K562 (cell line): Measurements from ENCODE around the gene CBFA2T3. TPM values are rescaled to one million over a fixed set of nuclear protein-coding genes. Genes with fewer than 3 reads are reported as not detected.

Experiments used
- COPS2 ChIP-seq: fragments of 450-650 bp; conservative IDR thresholded peaks from 2 replicates; pipeline ENCODE4 v1.6.1; 2016; ENCODE audit warnings: mild to moderate bottlenecking, moderate library complexity
- ESRRA ChIP-seq: fragments of 450-650 bp; IDR thresholded peaks from 2 replicates; pipeline ENCODE4 v1.6.1; 2014; ENCODE audit warnings: low read depth, mild to moderate bottlenecking, moderate library complexity, borderline replicate concordance
- FIP1L1 ChIP-seq: fragments of 200-400 bp; formaldehyde crosslinking; IDR thresholded peaks from 2 replicates; pipeline ENCODE4 v1.6.1; 2018; ENCODE audit warnings: mild to moderate bottlenecking, low read depth, low read length; ENCODE audit not compliant: poor library complexity, severe bottlenecking
- FOXM1 ChIP-seq, 2 experiments: fragments of 450-650 bp in 1 of 2; sonication (generic) in 1 of 2; formaldehyde crosslinking in 1 of 2; IDR thresholded peaks; 2 replicates each; pipeline versions ENCODE4 v1.6.1 to v1.9.0; 2017 to 2022; ENCODE audit warnings: low read depth in 2 of 2, mild to moderate bottlenecking in 2 of 2, missing genetic modification reagents in 1 of 2, moderate library complexity in 1 of 2
- MYC ChIP-seq, 2 experiments: fragments of 250-450 bp in 1 of 2; sonication (Bioruptor Pico) in 1 of 2; IDR thresholded peaks; 2 replicates each; pipeline versions ENCODE4 v1.5.1 to v1.6.1; 2012 to 2021; ENCODE audit warnings: low read depth in 2 of 2, borderline replicate concordance in 1 of 2, improper control_type of control experiment in 1 of 2, low read length in 1 of 2, mild to moderate bottlenecking in 1 of 2, moderate library complexity in 1 of 2
- MYNN ChIP-seq, 2 experiments: sonication (generic); formaldehyde crosslinking in 1 of 2; IDR thresholded peaks; 2 replicates each; pipeline versions ENCODE4 v1.5.0 to v1.6.1; 2016 to 2020; ENCODE audit warnings: antibody characterized with exemption in 1 of 2, missing genetic modification reagents in 1 of 2
- NONO ChIP-seq, 2 experiments: fragments of 200-400 bp in 1 of 2; fragments of 450-650 bp in 1 of 2; formaldehyde crosslinking in 1 of 2; IDR thresholded peaks; 2 replicates each; pipeline ENCODE4 v1.6.1; 2017; ENCODE audit warnings: low read depth in 2 of 2, mild to moderate bottlenecking in 2 of 2, moderate library complexity in 2 of 2, low read length in 1 of 2
- PTBP1 ChIP-seq: fragments of 200-400 bp; formaldehyde crosslinking; IDR thresholded peaks from 2 replicates; pipeline ENCODE4 v1.6.1; 2017; ENCODE audit warnings: low read depth, low read length
- RBBP5 ChIP-seq: fragments of 200-600 bp; sonication (generic); IDR thresholded peaks from 2 replicates; pipeline ENCODE4 v1.6.1; 2012; ENCODE audit warnings: borderline replicate concordance, mild to moderate bottlenecking, low read length, control low read depth, inconsistent platforms; ENCODE audit not compliant: insufficient read depth, poor library complexity, severe bottlenecking
- SIN3A ChIP-seq, 2 experiments: fragments of 150-350 bp in 1 of 2; IDR thresholded peaks; 2 replicates each; pipeline ENCODE4 v1.6.1; 2011 to 2016; ENCODE audit warnings: borderline replicate concordance in 2 of 2, low read depth in 2 of 2, low read length in 2 of 2, mild to moderate bottlenecking in 2 of 2, moderate library complexity in 2 of 2; ENCODE audit not compliant: control insufficient read depth in 1 of 2
- TRIM28 ChIP-seq: fragments of 450-650 bp; IDR thresholded peaks from 2 replicates; pipeline ENCODE4 v1.6.1; 2017
- ZNF551 ChIP-seq: fragments of 250-450 bp; sonication (Bioruptor Pico); IDR thresholded peaks from 2 replicates; pipeline ENCODE4 v1.5.0; 2021; ENCODE audit warnings: mild to moderate bottlenecking, moderate library complexity
- ZNF699 ChIP-seq: fragments of 250-450 bp; sonication (Bioruptor Pico); IDR thresholded peaks from 2 replicates; pipeline ENCODE4 v1.8.0; 2021; ENCODE audit warnings: mild to moderate bottlenecking, moderate library complexity; ENCODE audit not compliant: insufficient replicate concordance
- polyA plus RNA-seq, 8 experiments: library from polyadenylated mRNA; depleted of rRNA in 4 of 8; stranded (reverse) in 5 of 8; unstranded in 3 of 8; fragments of >200 nt; fragmentation: Nextera tagmentation in 2 of 8; fragmentation: Illumina TruSeq in 1 of 8; extraction: Ambion mirVana in 2 of 8; extraction: Trizol in 1 of 8; gene quantifications; 2 replicates each; pipeline versions ENCODE4 v1.2.1 to v1.2.3, GENCODE V29; 2011 to 2014; ENCODE audit warnings: inconsistent platforms in 1 of 8, missing spikeins in 1 of 8
- total RNA-seq, 7 experiments: library from RNA; depleted of rRNA in 6 of 7; stranded (reverse); fragments of >200 nt in 6 of 7; fragmentation: Illumina TruSeq in 2 of 7; extraction: Trizol in 2 of 7; gene quantifications; 2 replicates each; pipeline versions ENCODE4 v1.2.1 to v1.2.3, GENCODE V29; 2011 to 2021; ENCODE audit warnings: low replicate concordance in 1 of 7
- TF ChIP-seq, protein P1 (sequence below): fragments of 450-650 bp; IDR thresholded peaks from 2 replicates; pipeline ENCODE4 v1.7.1; 2018; ENCODE audit warnings: mild to moderate bottlenecking, low read depth; ENCODE audit not compliant: partially characterized antibody
- TF ChIP-seq, protein P2 (sequence below): sonication (generic); formaldehyde crosslinking; IDR thresholded peaks from 2 replicates; pipeline ENCODE4 v1.8.1; 2023; ENCODE audit warnings: mild to moderate bottlenecking, missing genetic modification reagents
- TF ChIP-seq, protein P3 (sequence below): fragments of 150-350 bp; IDR thresholded peaks from 2 replicates; pipeline ENCODE4 v1.6.1; 2014; ENCODE audit warnings: low read depth, mild to moderate bottlenecking, low read length, borderline replicate concordance

Gene CBFA2T3
- total and polyA plus RNA-seq, 9 of the 15 experiments (the other 6 are each of a cell fraction or from before 2014, with no cell fraction given): 2.3 to 145 (median 6.7) TPM

DNA sequence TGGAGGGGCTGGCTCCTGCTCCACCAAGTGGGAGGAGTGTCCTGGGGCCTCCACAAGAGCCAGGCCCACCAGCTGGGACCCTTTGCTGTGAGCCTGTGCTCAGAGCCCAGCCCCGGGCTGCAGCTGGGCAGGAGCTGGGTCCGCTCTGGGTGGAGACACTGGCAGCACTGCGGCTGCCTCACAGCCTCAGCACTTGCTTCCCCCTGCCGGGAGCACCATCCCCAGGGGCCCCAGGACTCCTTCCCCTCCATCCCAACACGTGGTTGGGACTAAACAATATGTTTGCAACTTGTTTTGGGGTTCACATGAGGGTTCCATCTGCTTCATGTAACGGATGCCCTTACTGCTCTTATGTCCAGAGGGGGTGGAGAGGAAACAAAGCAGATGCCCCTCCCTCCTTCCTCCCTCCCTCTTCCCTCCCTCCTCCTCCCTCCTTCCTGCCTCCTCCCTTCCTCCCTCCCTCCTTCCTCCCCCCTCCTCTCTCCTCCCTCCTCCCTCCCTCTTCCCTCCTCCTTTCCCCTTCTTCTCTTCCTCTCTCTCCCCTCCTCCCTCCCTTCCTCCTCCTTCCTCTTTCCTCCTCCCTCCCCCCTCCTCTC lies 16.3 kb upstream of the CBFA2T3 start (continued):
- TF ChIP-seq, protein P1, sequence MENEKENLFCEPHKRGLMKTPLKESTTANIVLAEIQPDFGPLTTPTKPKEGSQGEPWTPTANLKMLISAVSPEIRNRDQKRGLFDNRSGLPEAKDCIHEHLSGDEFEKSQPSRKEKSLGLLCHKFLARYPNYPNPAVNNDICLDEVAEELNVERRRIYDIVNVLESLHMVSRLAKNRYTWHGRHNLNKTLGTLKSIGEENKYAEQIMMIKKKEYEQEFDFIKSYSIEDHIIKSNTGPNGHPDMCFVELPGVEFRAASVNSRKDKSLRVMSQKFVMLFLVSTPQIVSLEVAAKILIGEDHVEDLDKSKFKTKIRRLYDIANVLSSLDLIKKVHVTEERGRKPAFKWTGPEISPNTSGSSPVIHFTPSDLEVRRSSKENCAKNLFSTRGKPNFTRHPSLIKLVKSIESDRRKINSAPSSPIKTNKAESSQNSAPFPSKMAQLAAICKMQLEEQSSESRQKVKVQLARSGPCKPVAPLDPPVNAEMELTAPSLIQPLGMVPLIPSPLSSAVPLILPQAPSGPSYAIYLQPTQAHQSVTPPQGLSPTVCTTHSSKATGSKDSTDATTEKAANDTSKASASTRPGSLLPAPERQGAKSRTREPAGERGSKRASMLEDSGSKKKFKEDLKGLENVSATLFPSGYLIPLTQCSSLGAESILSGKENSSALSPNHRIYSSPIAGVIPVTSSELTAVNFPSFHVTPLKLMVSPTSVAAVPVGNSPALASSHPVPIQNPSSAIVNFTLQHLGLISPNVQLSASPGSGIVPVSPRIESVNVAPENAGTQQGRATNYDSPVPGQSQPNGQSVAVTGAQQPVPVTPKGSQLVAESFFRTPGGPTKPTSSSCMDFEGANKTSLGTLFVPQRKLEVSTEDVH: no peak
- no peak for TF ChIP-seq FOXM1 (IDR thresholded peaks at IDR 0.05; ENCODE audit: low read depth)
- peak; percentile 65; the same call in 1 of the 2 replicates for TF ChIP-seq FOXM1 (CRISPR knock-in tag; IDR thresholded peaks at IDR 0.05; ENCODE audit: low read depth)
- TF ChIP-seq RBBP5: no peak
- no peak for TF ChIP-seq ZNF699 (CRISPR knock-in tag)
- TF ChIP-seq SIN3A (IDR thresholded peaks at IDR 0.05; ENCODE audit: borderline replicate concordance in 2 of 2, control insufficient read depth in 1 of 2, low read depth in 2 of 2, low read length in 2 of 2): peak in 1 of 2 experiments; percentile 40; a peak in 1 of 4 replicates
- TF ChIP-seq, protein P2, sequence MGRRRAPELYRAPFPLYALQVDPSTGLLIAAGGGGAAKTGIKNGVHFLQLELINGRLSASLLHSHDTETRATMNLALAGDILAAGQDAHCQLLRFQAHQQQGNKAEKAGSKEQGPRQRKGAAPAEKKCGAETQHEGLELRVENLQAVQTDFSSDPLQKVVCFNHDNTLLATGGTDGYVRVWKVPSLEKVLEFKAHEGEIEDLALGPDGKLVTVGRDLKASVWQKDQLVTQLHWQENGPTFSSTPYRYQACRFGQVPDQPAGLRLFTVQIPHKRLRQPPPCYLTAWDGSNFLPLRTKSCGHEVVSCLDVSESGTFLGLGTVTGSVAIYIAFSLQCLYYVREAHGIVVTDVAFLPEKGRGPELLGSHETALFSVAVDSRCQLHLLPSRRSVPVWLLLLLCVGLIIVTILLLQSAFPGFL: no peak
- no peak for TF ChIP-seq PTBP1
- peak; percentile 55 for TF ChIP-seq MYC (IDR thresholded peaks at IDR 0.05; ENCODE audit: low read depth, low read length)
- TF ChIP-seq MYC (CRISPR knock-in tag; IDR thresholded peaks at IDR 0.05; ENCODE audit: borderline replicate concordance, low read depth): no peak
- TF ChIP-seq TRIM28: no peak
- TF ChIP-seq MYNN (IDR thresholded peaks at IDR 0.05): peak; percentile 31; the same call in 1 of the 2 replicates
- TF ChIP-seq MYNN (CRISPR knock-in tag; IDR thresholded peaks at IDR 0.05): no peak
- TF ChIP-seq ESRRA: no peak
- peak; percentile 25 for TF ChIP-seq FIP1L1
- TF ChIP-seq COPS2: no peak
- TF ChIP-seq, protein P3, sequence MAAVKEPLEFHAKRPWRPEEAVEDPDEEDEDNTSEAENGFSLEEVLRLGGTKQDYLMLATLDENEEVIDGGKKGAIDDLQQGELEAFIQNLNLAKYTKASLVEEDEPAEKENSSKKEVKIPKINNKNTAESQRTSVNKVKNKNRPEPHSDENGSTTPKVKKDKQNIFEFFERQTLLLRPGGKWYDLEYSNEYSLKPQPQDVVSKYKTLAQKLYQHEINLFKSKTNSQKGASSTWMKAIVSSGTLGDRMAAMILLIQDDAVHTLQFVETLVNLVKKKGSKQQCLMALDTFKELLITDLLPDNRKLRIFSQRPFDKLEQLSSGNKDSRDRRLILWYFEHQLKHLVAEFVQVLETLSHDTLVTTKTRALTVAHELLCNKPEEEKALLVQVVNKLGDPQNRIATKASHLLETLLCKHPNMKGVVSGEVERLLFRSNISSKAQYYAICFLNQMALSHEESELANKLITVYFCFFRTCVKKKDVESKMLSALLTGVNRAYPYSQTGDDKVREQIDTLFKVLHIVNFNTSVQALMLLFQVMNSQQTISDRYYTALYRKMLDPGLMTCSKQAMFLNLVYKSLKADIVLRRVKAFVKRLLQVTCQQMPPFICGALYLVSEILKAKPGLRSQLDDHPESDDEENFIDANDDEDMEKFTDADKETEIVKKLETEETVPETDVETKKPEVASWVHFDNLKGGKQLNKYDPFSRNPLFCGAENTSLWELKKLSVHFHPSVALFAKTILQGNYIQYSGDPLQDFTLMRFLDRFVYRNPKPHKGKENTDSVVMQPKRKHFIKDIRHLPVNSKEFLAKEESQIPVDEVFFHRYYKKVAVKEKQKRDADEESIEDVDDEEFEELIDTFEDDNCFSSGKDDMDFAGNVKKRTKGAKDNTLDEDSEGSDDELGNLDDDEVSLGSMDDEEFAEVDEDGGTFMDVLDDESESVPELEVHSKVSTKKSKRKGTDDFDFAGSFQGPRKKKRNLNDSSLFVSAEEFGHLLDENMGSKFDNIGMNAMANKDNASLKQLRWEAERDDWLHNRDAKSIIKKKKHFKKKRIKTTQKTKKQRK: no peak
- TF ChIP-seq NONO (IDR thresholded peaks at IDR 0.05; ENCODE audit: low read depth in 2 of 2, low read length in 1 of 2): no peak
- no peak for TF ChIP-seq ZNF551 (CRISPR knock-in tag)
